Aorta (tissue), 5 donors: Measurements from ENCODE around the gene CDC45. TPM values are rescaled to one million over a fixed set of nuclear protein-coding genes. Genes with fewer than 3 reads are reported as not detected.

Experiments
- ATAC-seq: fragments of 200-7000 bp; cut with Tn5 transposase; one replicate; pipeline ENCODE4 v1.9.1; 2022; ENCODE audit warnings: moderate library complexity; ENCODE audit not compliant: low FRiP score
- DNase-seq, 2 donors: peaks; one replicate each; pipeline ENCODE4 v3.0.0-alpha.2; 2020
- H3K27ac ChIP-seq, 2 donors: one replicate each; pipeline ENCODE4 v1.5.1; 2013; ENCODE audit warnings: low read length in 2 of 2, mild to moderate bottlenecking in 2 of 2, moderate library complexity in 2 of 2, control low read depth in 1 of 2, inconsistent platforms in 1 of 2, low read depth in 1 of 2
- H3K27me3 ChIP-seq, 2 donors: one replicate each; pipeline ENCODE4 v1.6.1; 2013; ENCODE audit warnings: control low read depth in 1 of 2, low read length in 1 of 2, mild to moderate bottlenecking in 1 of 2, moderate library complexity in 1 of 2; ENCODE audit not compliant: insufficient read depth in 2 of 2, control insufficient read depth in 1 of 2
- H3K36me3 ChIP-seq, 2 donors: one replicate each; pipeline ENCODE4 v1.6.1; 2013; ENCODE audit warnings: control low read depth in 1 of 2, low read length in 1 of 2, mild to moderate bottlenecking in 1 of 2; ENCODE audit not compliant: insufficient read depth in 2 of 2, control insufficient read depth in 1 of 2
- H3K4me1 ChIP-seq, 2 donors: one replicate each; pipeline ENCODE4 v1.6.1; 2013; ENCODE audit warnings: low read length in 2 of 2, control low read depth in 1 of 2, mild to moderate bottlenecking in 1 of 2, moderate library complexity in 1 of 2; ENCODE audit not compliant: insufficient read depth in 2 of 2, control insufficient read depth in 1 of 2
- H3K4me3 ChIP-seq, 2 donors: one replicate each; pipeline ENCODE4 v1.5.1; 2013; ENCODE audit warnings: low read length in 2 of 2, control low read depth in 1 of 2, mild to moderate bottlenecking in 1 of 2
- H3K9me3 ChIP-seq: one replicate; pipeline ENCODE4 v1.6.1; 2013; ENCODE audit warnings: mild to moderate bottlenecking, low read length; ENCODE audit not compliant: control insufficient read depth
- WGBS, 2 donors: extraction: QIAGEN DNeasy Blood & Tissue Kit; methylation state at CpG; one replicate each; pipeline ENCODE4 v1.1.7; 2013; 5-methylcytosine and 5-hydroxymethylcytosine counted together
- intact Hi-C, 2 donors: fragments of 100-400 bp; cut with DNase I; formaldehyde crosslinking; loops; one replicate each; pipeline versions ENCODE4 v1.14.2 to v1.15.0; 2022
- polyA plus RNA-seq, 2 donors: library from polyadenylated mRNA; stranded (reverse); fragments of 200-250 nt; gene quantifications; one replicate each; pipeline ENCODE4 v1.2.3, GENCODE V29; 2013
- total RNA-seq, 2 donors: library from RNA; stranded (reverse); fragmentation: NEBNext Ultra II Directional; extraction: Animal tissue kit (Norgen Biotek cat#: 25700); gene quantifications; one replicate each; pipeline ENCODE4 v1.2.1, GENCODE V29; 2021
- donor health status: healthy with polysubstance abuse.
- donor health status: Bipolar disorder and iron deficiency.
- donor health status: DM: no; HTN: no; CAD: no.
- donor health status: DM: no; HTN: no; CAD: no.
- donor health status: DM: yes; HTN: yes; CAD: no.

Gene CDC45
- total and polyA plus RNA-seq, 4 donors, result 0.63 to 1.3 (median 0.85) TPM

- ATAC-seq (no peak), DNase-seq (no peak)
- H3K4me3 ChIP-seq, result no peak overlapping the region
- H3K27me3 ChIP-seq, result no peaks in the 10 kb centered on the region
- H3K27ac ChIP-seq, result no peak overlapping the region
- WGBS, 2 donors, result 86 to 87% methylated on average over 24 of the region's 24 CpGs
- intact Hi-C loops, result no loop called here
- peaks cover 2% of the 10 kb centered on the region for H3K9me3 ChIP-seq
- H3K4me1 ChIP-seq, result no peaks in the 10 kb centered on the region
- no peaks in the 10 kb centered on the region for H3K36me3 ChIP-seq
These were observed 87.7 kb downstream of the CDC45 start for GRCh38 chr22:19567157-19568009.

- Histone ChIP-seq H3K9me3 (peaks cover 2% of the 10 kb centered on the region), H3K27me3 (no peaks in the 10 kb centered on the region), H3K4me3 (no peak overlapping the region), H3K36me3 (no peaks in the 10 kb centered on the region), H3K4me1 (no peaks in the 10 kb centered on the region), H3K27ac (no peak overlapping the region)
- WGBS, 2 donors, result 76 to 78% methylated on average over 9 of the region's 9 CpGs
- no peak for DNase-seq
- intact Hi-C loops, result no loop called here
- ATAC-seq, result no peak
These were observed 88.9 kb downstream of the CDC45 start for GRCh38 chr22:19568337-19569275.

- DNase-seq (no peak), ATAC-seq (no peak)
- intact Hi-C loops, result no loop called here
- Histone ChIP-seq H3K27me3 (no peaks in the 10 kb centered on the region), H3K4me1 (no peaks in the 10 kb centered on the region), H3K4me3 (no peak overlapping the region), H3K9me3 (peaks cover 2% of the 10 kb centered on the region), H3K36me3 (no peaks in the 10 kb centered on the region), H3K27ac (no peak overlapping the region)
- 33 to 77% methylated on average over 1 of the region's 1 CpG for WGBS, 2 donors
These were observed 89.5 kb downstream of the CDC45 start for GRCh38 chr22:19569276-19569640.

GRCh38 chr22:19569976-19570375 is 90.3 kb downstream of the CDC45 start:
- 82 to 83% methylated on average over 2 of the region's 2 CpGs for WGBS, 2 donors
- Histone ChIP-seq H3K9me3 (no peaks in the 10 kb centered on the region), H3K36me3 (no peaks in the 10 kb centered on the region), H3K27ac (no peak overlapping the region), H3K4me3 (no peak overlapping the region), H3K27me3 (no peaks in the 10 kb centered on the region), H3K4me1 (no peaks in the 10 kb centered on the region)
- DNase-seq (no peak), ATAC-seq (no peak)
- intact Hi-C loops, result no loop called here

Other genes starting within 250 kb of the CDC45 start
- gene CLTCL1, start 188.2 kb upstream of the CDC45 start, total RNA-seq, result 1 to 10 TPM; 7.9 to 8.1 TPM
- gene CLTCL1, start 188.2 kb upstream of the CDC45 start, polyA plus RNA-seq, result 1 to 10 TPM in 1 of 2 donors, under 1 TPM in 1; 0.25 to 6.0 TPM
- 10 to 100 TPM; 20.8 to 24.3 TPM for gene HIRA, start 48.2 kb upstream of the CDC45 start, total RNA-seq
- gene HIRA, start 48.2 kb upstream of the CDC45 start, polyA plus RNA-seq, result 10 to 100 TPM; 10.4 to 13.4 TPM
- 10 to 100 TPM; 13.9 to 16.4 TPM for gene MRPL40, start 47.4 kb upstream of the CDC45 start, total RNA-seq
- gene MRPL40, start 47.4 kb upstream of the CDC45 start, polyA plus RNA-seq, result 10 to 100 TPM; 37.3 to 38.1 TPM
- 10 to 100 TPM; 29.3 to 33.4 TPM for gene C22orf39, start 32.2 kb upstream of the CDC45 start, total RNA-seq
- 10 to 100 TPM; 33.8 to 58.2 TPM for gene C22orf39, start 32.2 kb upstream of the CDC45 start, polyA plus RNA-seq
- 10 to 100 TPM; 43.4 to 46.0 TPM for gene UFD1, start 727 bp upstream of the CDC45 start, total RNA-seq
- 100 to 1,000 TPM in 1 of 2 donors, 10 to 100 TPM in 1; 80.3 to 110 TPM for gene UFD1, start 727 bp upstream of the CDC45 start, polyA plus RNA-seq
- 10 to 100 TPM; 43.7 to 69.2 TPM for gene CLDN5, start 44.5 kb downstream of the CDC45 start, total RNA-seq
- gene CLDN5, start 44.5 kb downstream of the CDC45 start, polyA plus RNA-seq, result 1 to 10 TPM; 4.0 to 4.5 TPM
- 10 to 100 TPM; 32.5 to 41.5 TPM for gene SEPTIN5, start 234.6 kb downstream of the CDC45 start, total RNA-seq
- 10 to 100 TPM; 26.9 to 63.3 TPM for gene SEPTIN5, start 234.6 kb downstream of the CDC45 start, polyA plus RNA-seq
- 1 to 10 TPM in 1 of 2 donors, not detected in 1; 3.6 TPM for gene GP1BB, start 243.6 kb downstream of the CDC45 start, total RNA-seq
- 10 to 100 TPM in 1 of 2 donors, 1 to 10 TPM in 1; 8.1 to 29.7 TPM for gene GP1BB, start 243.6 kb downstream of the CDC45 start, polyA plus RNA-seq